Mammary epithelial cell (primary cell): Measurements from ENCODE around the gene MID1.

Source experiments
- CTCF ChIP-seq, 2 donors: IDR thresholded peaks in 1 of 2; conservative IDR thresholded peaks in 1 of 2; 2 replicates each; pipeline ENCODE4 v1.5.1; 2011 to 2012; ENCODE audit warnings: inconsistent platforms in 2 of 2, low read length in 2 of 2, mild to moderate bottlenecking in 2 of 2, control low read depth in 1 of 2, low read depth in 1 of 2; ENCODE audit not compliant: insufficient read depth in 1 of 2; ENCODE audit errors: extremely low read depth in 1 of 2
- EZH2 ChIP-seq: IDR thresholded peaks from 2 replicates; pipeline ENCODE4 v1.6.1; 2012; ENCODE audit warnings: low read length, inconsistent platforms, borderline replicate concordance

GRCh38 chrX:10450959-10451355 is 169.4 kb downstream of the MID1 start:
- TF ChIP-seq CTCF (conservative IDR thresholded peaks at IDR 0.05 in 1 of 2, IDR thresholded peaks at IDR 0.05 in 1 of 2; ENCODE audit: extremely low read depth in 1 of 2, insufficient read depth in 1 of 2, low read depth in 1 of 2, low read length in 2 of 2) (no peak), EZH2 (no peak)
